ENCODE measurements around the gene PNCK. TPM values are rescaled to one million over a fixed set of nuclear protein-coding genes. Genes with fewer than 3 reads are reported as not detected.

The PNCK gene
- total and polyA plus RNA-seq, 12 donors = 0.42 to 6.5 (median 1.2) TPM; not detected in 2

GRCh38 chrX:153669174-153669890, 4.3 kb downstream of the PNCK start:
- H3K36me3 ChIP-seq (replicated peaks in 1 of 2) = no peaks in the 10 kb centered on the region
- no peaks in the 10 kb centered on the region for H3K9me3 ChIP-seq (replicated peaks in 1 of 3)
- DNase-seq = peak in 2 of 7 donors; percentile 20 to 34
- peaks cover 24% of the 10 kb centered on the region for H3K27me3 ChIP-seq
- no peaks in the 10 kb centered on the region for H3K4me1 ChIP-seq (replicated peaks in 1 of 2)
- TF ChIP-seq CTCF (IDR thresholded peaks at IDR 0.05) (peak; percentile 41 to 73 (median 59)), POLR2A (IDR thresholded peaks at IDR 0.05) (no peak)
- WGBS, 4 donors = 45 to 87% (median 58%) methylated on average over 8 to 17 of the region's 17 CpGs; no CpG with 5 or more reads in 1 of the 4 donors
- no peak overlapping the region for H3K27ac ChIP-seq
- intact Hi-C loops (cut with DNase I) = no loop called here
- H3K4me3 ChIP-seq = no peak overlapping the region

- no peaks in the 10 kb centered on the region for H3K4me1 ChIP-seq (replicated peaks in 1 of 2)
- intact Hi-C loops (cut with DNase I) = no loop called here
- no peaks in the 10 kb centered on the region for H3K9me3 ChIP-seq (replicated peaks in 1 of 3)
- peaks cover 20% of the 10 kb centered on the region for H3K27me3 ChIP-seq
- no peak for TF ChIP-seq POLR2A (IDR thresholded peaks at IDR 0.05)
- TF ChIP-seq CTCF (IDR thresholded peaks at IDR 0.05) = no peak
- no peaks in the 10 kb centered on the region for H3K36me3 ChIP-seq (replicated peaks in 1 of 2)
- 76 to 88% (median 84%) methylated on average over 3 to 11 of the region's 11 CpGs for WGBS, 4 donors
- H3K4me3 ChIP-seq = no peak overlapping the region
- H3K27ac ChIP-seq = no peak overlapping the region
- DNase-seq = peak in 2 of 7 donors; percentile 18 to 21
Observed at GRCh38 chrX:153668423-153669173, 5.0 kb downstream of the PNCK start.

- H3K4me3 ChIP-seq = no peak overlapping the region
- peak; percentile 86 to 95 (median 91) for DNase-seq
- no peaks in the 10 kb centered on the region for H3K4me1 ChIP-seq (replicated peaks in 1 of 2)
- no peak overlapping the region for H3K27ac ChIP-seq
- H3K9me3 ChIP-seq (replicated peaks in 1 of 3) = no peaks in the 10 kb centered on the region
- no peaks in the 10 kb centered on the region for H3K36me3 ChIP-seq (replicated peaks in 1 of 2)
- TF ChIP-seq CTCF (IDR thresholded peaks at IDR 0.05) = peak; percentile 63 to 85 (median 74)
- TF ChIP-seq POLR2A (IDR thresholded peaks at IDR 0.05) = no peak
- peaks cover 26% of the 10 kb centered on the region for H3K27me3 ChIP-seq
- 19 to 56% (median 32%) methylated on average over 7 to 14 of the region's 14 CpGs for WGBS, 4 donors
- intact Hi-C loops (cut with DNase I) = no loop called here
Observed at GRCh38 chrX:153667956-153668396, 5.6 kb downstream of the PNCK start.

GRCh38 chrX:153667281-153667955, 6.2 kb downstream of the PNCK start:
- H3K4me1 ChIP-seq (replicated peaks in 1 of 2) = no peaks in the 10 kb centered on the region
- no peak overlapping the region for H3K4me3 ChIP-seq
- H3K27ac ChIP-seq = no peak overlapping the region
- no peaks in the 10 kb centered on the region for H3K9me3 ChIP-seq (replicated peaks in 1 of 3)
- 66 to 75% (median 72%) methylated on average over 8 to 11 of the region's 11 CpGs for WGBS, 4 donors
- TF ChIP-seq CTCF (IDR thresholded peaks at IDR 0.05) = no peak
- TF ChIP-seq POLR2A (IDR thresholded peaks at IDR 0.05) = no peak
- H3K27me3 ChIP-seq = peaks cover 29% of the 10 kb centered on the region
- peak in 2 of 7 donors; percentile 11 to 15 for DNase-seq
- intact Hi-C loops (cut with DNase I) = no loop called here
- no peaks in the 10 kb centered on the region for H3K36me3 ChIP-seq (replicated peaks in 1 of 2)

Data from adrenal gland (tissue), 12 donors.